MM.1S (cell line): Measurements from ENCODE around the gene SPATA12.

Experiments used
- EZH2 ChIP-seq: fragments of 300-600 bp; sonication (generic); optimal IDR thresholded peaks from 2 replicates; pipeline ENCODE3; 2017; ENCODE audit warnings: low read depth, mild to moderate bottlenecking, antibody characterized with exemption, low read length, mixed read lengths
- EZH2phosphoT487 ChIP-seq: fragments of 300-600 bp; sonication (generic); IDR thresholded peaks from 2 replicates; pipeline ENCODE4 v1.6.1; 2018; ENCODE audit warnings: antibody characterized with exemption, low read length
- TF ChIP-seq, protein P1 (sequence below): fragments of 300-600 bp; sonication (generic); IDR thresholded peaks from 2 replicates; pipeline ENCODE4 v1.5.1; 2016; ENCODE audit warnings: antibody characterized with exemption, low read length, mixed read lengths

DNA sequence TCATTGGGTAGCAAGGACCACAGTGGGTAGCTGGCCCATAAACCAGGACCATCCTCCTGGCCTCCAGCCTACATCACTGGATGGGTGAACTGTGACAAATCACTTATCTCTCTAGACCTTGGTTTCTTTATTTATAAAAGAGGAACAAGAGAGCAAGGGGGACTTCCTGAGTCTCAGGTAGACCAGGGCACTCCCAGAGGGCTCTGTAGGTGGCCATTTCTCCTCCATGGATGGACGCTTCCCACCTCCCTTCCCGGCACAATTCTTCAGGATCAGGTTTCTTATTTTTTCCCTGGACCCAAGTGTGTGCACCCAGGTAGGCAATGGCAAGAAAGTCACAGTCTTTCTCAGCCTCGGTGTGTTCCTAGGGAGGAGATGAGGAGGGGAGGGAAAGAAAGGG, 41.4 kb upstream of the SPATA12 start:
- TF ChIP-seq EZH2 = no peak
- TF ChIP-seq, protein P1, sequence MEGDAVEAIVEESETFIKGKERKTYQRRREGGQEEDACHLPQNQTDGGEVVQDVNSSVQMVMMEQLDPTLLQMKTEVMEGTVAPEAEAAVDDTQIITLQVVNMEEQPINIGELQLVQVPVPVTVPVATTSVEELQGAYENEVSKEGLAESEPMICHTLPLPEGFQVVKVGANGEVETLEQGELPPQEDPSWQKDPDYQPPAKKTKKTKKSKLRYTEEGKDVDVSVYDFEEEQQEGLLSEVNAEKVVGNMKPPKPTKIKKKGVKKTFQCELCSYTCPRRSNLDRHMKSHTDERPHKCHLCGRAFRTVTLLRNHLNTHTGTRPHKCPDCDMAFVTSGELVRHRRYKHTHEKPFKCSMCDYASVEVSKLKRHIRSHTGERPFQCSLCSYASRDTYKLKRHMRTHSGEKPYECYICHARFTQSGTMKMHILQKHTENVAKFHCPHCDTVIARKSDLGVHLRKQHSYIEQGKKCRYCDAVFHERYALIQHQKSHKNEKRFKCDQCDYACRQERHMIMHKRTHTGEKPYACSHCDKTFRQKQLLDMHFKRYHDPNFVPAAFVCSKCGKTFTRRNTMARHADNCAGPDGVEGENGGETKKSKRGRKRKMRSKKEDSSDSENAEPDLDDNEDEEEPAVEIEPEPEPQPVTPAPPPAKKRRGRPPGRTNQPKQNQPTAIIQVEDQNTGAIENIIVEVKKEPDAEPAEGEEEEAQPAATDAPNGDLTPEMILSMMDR = no peak
- no peak for TF ChIP-seq EZH2phosphoT487
